GM21526 (cell line): ENCODE data around the gene LHX4.
"Not testable (repeated sequence)": the region's sequence is repeated elsewhere in the genome, so short reads cannot be mapped to it uniquely, and the experiment has no call there.

ENCODE experiments used
- ATAC-seq: cut with Tn5 transposase; IDR thresholded peaks from one replicate; pipeline ENCODE4 v1.9.1; 2021; ENCODE audit warnings: moderate library complexity; ENCODE audit not compliant: unreplicated experiment, low FRiP score

LHX4 gene

GRCh38 chr1:180196436-180197003 lies 33.5 kb upstream of the LHX4 start:
- ATAC-seq: no peak

- ATAC-seq: no peak
Measured at GRCh38 chr1:180197231-180197630, 32.8 kb upstream of the LHX4 start.

DNA sequence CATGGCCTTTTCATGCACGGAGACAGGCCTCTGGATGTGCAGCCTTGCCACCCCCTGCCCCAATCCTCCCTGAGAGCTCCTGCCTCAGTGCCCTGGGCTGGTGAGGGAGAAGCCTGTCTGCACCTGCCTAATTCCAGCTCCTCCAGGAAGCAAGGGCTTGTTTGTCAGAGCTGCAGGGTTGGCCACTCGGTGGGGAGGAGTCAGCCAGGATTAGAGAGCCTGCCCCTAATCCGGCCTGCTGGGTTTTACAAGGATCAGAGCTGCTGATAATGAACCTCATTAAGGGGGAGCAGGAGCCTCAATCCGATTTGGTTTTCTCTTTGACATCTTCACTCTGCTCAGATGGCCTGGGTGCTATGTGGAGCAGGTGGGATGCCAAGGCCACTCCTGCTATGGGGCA lies 31.9 kb upstream of the LHX4 start:
- no peak for ATAC-seq

DNA sequence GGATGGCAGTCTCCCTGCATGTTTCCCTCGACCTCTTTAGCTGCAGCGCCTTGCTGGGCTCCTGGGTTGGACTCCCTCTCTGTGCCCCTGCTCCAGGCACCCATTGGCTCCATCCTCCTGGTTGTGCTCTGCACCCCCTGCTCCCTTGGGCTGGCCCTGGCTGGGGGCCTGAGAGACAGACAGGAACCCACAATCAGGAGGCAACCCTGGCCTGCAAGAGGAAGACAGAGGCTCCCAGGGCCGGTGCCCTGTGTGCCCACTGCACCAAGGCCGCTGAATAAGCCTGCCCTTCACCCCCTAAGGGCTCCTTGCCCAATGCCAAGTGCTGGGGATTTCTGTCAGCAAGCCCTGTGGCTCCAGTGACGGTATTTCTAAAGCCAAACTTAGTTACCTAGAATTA lies 31.5 kb upstream of the LHX4 start:
- ATAC-seq: no peak

DNA sequence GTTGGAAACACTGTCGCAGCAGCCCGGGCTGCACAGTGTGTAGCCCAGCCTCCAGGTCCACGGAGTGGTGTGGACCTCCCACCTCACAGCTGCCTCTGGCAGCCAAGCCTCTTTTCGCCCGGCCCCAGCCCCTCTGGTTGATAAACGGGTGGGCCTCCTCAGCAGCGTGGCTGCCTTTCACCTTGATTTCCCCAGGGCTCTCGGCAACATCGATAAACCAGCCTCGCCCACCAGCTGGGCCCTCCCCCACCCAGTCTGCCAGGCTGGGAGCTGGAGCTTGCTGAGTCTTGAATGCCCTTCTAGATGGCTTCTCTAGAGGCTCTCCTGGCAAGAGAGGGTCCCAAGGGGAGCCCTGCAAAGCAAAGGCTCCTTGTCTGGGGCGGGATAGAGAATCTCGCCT lies 31.0 kb upstream of the LHX4 start:
- ATAC-seq: no peak

DNA sequence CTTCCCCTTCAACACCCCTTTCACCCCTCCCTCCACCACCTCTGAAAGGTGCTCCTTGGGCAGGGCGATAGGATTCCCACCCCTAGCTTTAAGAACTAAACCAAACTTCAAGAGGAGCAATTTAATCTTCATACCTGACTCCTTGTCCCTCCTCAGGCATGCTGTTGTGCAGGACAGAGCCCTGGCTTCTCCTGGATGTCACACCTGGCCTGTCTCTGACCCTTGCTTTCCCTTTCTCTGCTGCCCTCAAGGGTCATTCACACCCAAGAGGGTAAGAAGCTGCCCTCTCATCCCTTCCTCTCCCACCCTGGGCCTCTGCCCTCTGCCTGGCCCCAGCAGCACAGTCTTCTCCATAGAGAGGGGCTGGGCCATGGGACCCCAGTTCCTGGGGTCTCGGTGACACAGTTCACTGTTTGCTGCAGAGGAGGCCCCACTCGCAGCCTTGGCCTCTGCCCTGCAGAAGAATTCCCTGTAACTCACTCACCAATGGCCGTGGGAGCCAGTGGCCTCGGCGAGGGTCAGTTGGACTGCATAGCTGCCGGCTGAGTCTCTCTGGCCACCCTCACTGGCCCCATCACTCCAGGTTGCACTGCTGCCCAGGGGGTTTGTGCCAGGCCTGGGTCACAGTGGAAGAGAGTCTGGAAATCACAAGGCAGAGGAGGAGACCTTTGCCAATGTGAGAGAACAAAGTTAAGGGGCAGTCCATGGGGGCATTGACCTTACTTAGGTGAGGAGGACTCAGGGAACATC lies 28.4 kb upstream of the LHX4 start:
- ATAC-seq: no peak

- not testable (repeated sequence) for ATAC-seq
Measured at GRCh38 chr1:180202588-180202987, 27.5 kb upstream of the LHX4 start.

DNA sequence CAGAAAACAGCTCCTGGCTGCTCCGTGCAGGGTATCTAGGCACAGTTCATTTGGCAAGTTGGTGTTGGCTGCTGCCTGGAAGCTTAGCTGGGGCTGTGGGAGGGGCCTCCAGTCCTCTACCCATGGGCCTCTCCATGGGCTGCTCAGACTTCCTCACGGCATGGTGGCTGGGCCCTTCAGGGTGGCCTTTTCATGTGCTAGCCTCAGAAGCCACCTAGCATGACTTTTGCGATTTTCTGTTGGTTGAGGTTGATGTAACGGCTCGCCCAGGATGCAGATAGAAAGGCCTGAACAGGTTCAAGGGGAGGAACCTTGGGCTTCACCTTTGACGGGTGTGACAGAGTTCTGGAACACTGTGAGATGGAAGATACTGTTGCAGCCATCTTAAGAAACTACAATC lies 25.8 kb upstream of the LHX4 start:
- ATAC-seq: no peak

DNA sequence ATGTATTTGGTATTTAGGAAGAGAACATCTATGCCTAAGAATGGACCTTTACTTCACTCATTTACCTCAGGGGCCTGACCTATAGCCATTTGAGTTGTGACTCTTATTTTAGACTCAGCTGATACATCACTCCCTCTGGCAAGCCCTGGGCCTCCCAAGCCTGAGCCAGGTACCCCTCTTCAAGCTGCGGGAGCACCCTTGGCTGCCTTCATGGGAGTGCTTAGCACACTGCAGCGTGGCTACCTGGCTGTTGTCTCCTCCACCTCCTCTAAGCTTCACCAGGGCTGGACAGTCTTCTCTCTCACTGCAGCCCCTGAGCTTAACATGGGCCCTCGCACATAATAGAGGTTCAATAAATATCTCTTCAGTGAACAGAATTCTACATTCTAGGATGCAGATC lies 23.5 kb upstream of the LHX4 start:
- ATAC-seq: no peak

GRCh38 chr1:180208264-180208663 lies 21.8 kb upstream of the LHX4 start:
- no peak for ATAC-seq

DNA sequence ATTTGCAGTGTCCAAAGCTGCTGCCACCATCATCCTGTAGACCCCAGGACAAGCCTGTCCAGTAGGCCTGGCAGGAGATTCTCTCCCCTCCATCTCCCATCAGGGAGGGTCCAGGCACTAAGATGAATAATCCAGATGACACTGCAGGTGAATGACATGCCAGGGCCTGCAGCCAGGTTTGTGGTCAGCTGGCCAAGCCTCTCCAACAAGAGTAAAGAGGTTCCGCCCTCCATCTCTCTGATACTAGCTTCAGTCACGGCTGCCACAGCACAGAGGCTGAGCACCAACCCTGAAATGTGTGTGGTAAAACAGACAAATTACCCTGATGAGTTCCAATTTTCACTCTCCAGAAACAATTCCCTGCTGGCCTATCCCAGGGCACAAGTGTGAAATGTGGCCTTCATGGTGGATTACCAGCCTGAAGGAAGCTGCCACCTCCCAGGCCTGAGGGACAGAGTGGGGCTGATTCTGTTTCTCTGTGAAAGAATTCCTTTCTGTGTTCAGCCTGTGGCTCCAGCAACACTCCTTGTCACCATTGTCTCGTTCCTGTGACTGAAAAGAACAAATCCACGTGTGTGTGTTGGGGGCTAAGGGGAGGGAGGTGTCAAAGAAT lies 19.9 kb upstream of the LHX4 start:
- no peak for ATAC-seq

DNA sequence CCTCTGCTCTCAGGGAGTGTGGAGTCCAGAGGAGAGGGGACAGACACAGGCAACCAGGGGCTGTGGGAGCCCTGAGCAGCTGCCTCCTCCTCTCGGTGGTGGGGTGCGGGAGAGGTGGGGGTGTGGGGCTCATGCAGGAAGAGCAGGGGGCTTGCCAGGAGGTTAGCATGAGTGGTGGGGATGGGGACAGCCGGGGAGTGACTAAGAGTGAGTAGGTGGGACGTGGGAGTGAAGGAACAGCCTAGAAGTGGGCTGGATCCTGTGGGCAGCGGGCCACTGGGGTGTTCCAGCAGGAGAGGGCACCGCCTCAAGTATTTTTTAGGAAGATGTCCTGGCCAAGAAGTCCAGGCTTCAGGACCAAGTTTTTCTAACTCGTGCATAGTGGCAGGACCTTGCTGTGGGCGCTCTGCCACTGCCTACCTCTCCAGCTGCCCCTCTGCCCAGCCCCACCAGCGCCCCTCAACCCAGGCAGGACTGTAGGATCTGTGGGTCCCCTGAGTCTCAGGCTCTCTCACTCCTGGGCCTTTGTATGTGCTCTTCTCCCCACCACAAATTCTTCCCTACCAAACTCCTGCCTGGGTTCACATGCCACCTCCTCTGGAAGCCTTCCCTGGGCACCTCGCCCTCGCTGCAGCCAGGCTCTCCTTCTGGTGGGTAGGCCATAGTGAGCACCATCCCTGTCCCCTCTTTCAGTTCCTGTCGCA lies 18.8 kb upstream of the LHX4 start:
- no peak for ATAC-seq

DNA sequence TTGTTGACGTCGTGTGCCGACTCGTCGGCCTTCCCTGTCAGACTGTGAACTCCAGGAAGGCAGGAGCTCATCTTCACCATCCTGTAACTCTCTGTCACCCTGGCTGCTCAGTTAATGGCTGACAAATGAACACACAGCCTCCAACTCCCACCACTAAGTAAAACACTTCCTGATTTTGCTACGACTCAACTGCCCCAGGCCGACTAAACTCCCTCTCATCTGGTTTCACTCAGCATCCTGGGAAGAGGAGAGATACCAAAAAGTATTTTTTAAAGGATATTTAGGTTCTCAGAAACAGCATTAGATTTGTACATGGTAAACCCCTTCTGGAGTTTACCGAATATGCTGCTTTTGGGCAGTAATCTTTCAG lies 18.2 kb upstream of the LHX4 start:
- no peak for ATAC-seq

GRCh38 chr1:180213401-180214170 lies 16.5 kb upstream of the LHX4 start:
- no peak for ATAC-seq

GRCh38 chr1:180215856-180216625 lies 14.0 kb upstream of the LHX4 start:
- no peak for ATAC-seq

- no peak for ATAC-seq
Measured at GRCh38 chr1:180217006-180217405, 13.1 kb upstream of the LHX4 start.

- no peak for ATAC-seq
Measured at GRCh38 chr1:180218806-180219765, 11.0 kb upstream of the LHX4 start.

DNA sequence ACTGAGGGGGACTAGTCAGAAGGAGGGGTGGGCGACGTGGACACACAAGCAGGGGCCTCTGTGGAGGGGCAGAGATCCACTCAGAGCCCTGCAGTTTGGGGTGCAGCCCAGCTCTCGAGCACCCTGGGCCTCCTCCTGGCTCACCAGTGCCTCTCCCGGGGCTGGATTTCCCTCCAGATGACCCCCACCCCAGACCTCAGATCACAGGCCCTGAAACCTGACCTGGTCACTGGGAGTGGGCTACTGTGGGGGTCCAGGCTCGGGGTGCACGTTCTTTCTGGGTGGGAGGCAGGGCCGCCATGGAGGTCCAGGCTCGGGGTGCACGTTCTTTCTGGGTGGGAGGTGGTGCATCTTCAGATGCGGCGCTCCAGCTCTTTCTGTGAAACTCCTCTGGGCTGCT lies 10.3 kb upstream of the LHX4 start:
- no peak for ATAC-seq

- no peak for ATAC-seq
Measured at GRCh38 chr1:180221462-180221861, 8.6 kb upstream of the LHX4 start.
